NCI-H345 treated with DMSO at 0.1 percent for 48 hours (cell line): ENCODE data around the gene CAMKMT.
A peak's percentile ranks its signal among the peaks of the same experiment; 100 is the strongest.

ENCODE experiments used
- DNase-seq: peaks from one replicate; lab custom pipeline; 2025; ENCODE audit not compliant: unreplicated experiment; lab: John Stamatoyannopoulos, UW

The CAMKMT gene

DNA sequence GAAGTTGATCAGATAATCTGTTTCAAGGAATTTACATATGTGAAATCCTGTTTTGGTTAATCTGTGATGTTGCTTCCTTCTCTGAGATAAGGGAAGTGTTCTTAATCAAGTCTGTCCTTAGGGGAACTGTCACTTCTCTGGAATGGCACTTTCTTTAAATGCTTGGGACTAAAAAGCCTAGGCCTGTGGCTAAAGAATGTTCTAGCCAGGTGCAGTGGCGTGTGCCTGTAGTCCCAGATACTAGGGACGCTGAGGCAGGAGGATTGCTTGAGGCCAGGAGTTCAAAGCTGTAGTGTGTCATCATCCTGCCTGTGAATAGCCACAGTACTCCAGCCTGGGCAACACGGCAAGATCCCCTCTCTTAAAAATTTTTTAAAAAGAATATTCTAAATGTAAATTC is 362.2 kb downstream of the CAMKMT start:
- DNase-seq = no peak

DNA sequence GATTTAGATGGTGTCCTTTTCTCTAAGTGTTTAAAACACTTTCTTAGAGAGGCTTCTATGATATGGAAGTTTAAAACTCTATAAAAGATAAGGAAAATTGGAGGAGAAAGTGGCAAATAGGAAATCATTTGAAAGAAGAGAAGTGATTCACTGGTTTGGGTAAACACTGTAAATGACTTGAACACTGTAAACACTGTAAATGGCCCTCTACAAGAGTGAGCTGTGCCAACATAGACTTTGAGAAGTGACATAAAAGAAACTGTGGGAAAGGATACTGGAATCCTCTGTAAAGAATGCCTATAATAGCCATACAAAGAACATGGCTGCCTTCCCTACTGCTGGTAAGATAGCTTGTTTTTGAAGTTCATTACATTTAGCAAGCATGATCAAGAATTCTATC is 368.8 kb downstream of the CAMKMT start:
- DNase-seq = peak; percentile 1

DNA sequence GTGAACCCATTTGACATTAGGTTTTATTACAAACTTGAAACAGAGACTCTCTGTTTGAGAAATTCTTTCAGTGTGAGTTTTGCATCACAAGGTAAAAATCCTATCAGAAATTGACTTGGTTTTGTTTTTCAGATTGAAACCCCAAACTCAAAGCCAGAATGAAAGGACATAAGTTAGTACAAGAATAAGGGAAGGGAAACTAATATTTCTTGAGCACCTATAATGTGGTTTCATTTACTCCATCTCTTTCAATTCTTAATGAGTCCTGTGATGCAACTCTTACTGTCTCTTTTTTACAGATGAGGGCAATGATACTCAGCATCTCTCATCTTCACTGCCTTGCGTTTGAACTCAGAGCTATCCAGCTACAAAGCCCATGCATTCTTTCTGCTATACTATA is 369.8 kb downstream of the CAMKMT start:
- no peak for DNase-seq

DNA sequence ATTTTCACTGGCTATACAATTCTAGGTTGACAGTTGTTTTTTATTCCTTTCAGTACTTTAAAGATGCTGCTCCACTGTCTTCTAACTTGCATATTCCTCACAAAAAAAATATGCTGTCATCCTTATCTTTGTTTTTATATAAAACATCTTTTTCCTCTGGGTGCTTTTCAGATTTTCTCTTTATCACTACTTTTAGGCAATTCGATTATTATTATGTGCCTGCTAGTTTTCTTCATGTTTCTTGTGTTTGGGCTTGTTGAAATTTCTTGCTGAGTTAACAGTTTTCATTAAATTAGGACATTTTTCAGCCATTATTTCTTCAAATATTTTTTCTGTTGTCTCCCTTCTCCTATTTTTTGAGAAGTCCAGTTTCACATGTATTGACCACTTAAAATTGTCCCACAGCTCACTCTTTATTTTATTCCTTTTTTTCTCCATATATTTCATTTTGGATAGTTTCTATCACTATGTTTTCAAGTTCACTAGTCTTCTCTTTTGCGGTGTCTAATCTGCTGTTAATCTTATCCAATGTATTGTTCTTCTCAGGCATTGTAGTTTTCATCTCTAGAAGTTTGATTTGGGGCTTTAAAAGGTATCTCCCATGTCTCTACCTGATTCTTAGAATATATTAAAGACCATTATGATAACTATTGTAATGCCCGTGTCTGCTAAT is 374.7 kb downstream of the CAMKMT start:
- no peak for DNase-seq

DNA sequence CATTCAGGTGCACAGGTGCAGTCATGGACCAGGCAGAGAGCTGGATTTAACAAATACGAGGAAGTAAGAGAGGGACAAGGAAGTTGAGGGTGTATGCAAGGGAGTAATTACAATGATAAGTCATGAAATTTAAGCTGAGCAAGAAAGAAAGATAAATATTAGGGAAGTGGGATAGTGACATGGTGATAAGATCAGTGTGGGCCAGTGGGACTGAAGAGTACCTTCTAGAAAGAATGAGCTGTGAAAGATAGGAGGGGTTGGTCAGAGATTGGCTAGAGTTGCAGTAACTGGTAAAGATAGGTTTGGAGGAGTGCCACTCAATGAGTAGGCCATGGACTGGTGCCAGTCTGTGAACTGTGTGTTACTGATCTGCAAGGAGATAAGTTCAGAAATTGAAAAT is 378.9 kb downstream of the CAMKMT start:
- no peak for DNase-seq

DNA sequence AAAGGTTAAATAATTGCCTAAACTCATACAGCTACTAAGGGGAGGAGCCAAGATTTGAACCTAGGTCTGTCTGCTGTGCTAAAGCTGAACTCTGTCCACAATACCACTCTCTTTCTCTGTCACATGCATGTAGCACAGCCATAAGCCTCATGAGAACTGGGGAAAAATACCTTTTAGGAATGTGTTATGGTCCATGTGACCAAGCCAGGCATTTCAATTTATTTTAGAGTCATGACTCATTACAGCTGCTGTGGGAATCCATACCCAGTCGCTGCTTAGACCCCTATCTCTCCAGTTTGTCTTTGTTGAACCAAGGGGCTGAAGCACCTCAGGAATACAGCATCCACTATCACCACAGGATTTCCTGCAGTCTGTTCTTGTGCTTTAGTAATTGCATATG is 379.8 kb downstream of the CAMKMT start:
- DNase-seq = no peak

DNA sequence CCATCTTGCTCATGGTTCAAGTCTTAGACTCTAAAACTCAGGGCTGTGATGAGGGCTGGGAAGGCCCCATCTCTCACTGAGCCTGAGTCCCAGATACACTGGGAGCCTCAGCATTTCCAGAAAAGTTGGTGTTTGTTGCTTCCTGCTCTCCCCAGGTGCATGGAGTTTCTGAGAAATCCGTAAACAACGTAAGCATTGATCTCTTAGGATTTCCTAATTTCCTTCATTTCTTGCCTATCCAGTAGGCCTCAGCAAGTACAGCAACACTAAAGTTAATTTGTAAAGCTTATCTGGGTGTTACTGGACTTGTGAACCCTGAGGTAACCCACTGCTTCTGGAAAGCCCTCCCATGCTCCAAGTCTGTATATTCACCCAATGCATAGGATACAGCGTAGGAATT is 380.3 kb downstream of the CAMKMT start:
- DNase-seq = no peak

DNA sequence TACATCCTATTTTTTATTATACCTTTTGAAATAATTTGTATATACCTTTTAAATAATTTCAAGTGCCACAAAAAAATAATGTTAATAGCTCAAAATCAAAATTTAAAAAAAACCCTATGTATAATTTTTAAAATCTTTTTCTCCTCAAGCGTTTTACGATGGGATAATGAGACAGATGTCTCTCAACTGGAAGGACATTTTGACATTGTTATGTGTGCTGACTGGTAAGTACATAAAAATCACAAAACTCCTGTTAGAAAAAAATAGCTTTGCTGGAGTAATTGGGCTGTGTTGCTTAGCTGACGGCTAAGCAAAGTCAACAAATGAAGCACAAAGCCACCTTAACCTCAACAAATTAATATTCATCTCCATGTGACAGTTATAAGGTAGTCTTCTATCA is 381.7 kb downstream of the CAMKMT start:
- no peak for DNase-seq

DNA sequence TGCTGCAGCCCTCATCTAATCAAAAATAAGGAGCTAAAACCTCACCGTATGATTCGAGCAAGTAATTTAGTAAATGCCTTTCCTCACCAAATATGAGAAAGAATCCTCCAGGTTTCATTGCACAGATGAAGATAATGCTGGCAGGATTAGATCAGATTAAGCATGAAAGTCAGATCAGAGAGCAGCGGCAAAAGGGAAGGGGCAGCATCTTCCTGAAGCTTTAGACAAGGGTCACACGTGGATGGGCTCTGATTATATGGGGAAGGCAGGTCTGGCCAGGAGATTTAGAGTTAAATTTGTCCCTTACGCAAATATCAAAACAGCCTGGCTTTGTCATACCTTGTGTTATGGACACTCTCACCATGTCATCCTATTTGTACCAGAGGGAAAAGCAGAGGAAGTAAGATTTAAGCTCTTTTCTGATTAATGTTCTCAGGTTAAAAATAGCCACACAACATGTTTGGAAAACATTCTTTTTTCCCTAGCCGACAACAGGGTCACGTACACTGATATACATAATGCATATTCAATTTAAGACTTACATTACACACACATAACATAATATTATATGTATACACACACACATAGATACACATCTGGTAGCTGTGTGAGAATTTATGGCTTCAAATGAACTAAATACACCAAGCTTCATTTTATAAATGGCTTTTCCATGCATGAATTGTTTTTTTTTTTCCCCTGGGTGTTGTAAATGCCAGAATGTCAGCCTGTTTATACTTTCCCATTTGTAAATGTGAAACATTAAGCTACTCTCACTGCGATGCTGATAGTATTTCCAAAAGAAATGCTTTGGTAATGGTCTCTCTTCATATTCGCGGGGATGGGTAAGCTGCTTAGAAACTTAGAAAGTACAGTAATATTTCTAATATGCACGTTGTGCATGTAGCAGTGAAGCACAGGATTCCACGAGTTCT is 383.5 kb downstream of the CAMKMT start:
- DNase-seq = no peak

DNA sequence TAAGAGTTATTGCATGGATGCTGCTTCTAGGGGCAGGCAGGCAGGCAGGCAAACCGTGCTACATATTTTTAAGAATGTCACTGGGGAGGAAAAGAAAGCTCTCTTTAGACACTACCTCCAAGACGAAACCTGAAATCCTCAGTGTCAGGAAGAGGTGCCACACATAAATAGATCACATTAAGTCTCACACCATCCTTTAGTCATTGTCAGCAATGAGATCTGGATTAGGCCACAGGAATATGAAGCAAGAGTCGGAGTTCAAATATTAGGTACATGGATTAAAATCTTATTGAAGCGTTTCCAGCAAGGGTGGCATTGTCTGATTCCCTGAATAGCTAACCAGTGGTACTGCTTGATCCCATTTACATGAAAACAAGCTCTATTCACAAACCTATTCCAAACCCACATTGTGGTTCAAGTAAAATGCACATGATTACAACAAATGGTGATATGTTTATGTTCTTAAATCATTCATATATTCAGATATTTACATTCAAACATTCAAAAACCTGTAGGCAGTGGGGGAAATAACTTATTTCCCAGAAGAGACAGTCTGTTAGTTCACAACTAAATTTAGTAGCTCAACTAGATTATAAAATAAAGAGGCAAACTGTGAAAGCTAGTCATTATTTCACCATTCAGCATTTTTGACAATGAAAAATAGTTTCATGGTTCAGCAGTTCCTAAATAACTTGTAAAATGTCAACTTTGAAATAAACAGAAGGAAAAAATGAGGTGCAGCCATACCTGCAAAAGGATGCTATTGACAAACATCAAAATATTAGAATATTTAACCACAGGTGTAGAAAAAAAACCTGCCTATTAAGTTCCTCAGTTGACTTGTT is 384.4 kb downstream of the CAMKMT start:
- DNase-seq = no peak

DNA sequence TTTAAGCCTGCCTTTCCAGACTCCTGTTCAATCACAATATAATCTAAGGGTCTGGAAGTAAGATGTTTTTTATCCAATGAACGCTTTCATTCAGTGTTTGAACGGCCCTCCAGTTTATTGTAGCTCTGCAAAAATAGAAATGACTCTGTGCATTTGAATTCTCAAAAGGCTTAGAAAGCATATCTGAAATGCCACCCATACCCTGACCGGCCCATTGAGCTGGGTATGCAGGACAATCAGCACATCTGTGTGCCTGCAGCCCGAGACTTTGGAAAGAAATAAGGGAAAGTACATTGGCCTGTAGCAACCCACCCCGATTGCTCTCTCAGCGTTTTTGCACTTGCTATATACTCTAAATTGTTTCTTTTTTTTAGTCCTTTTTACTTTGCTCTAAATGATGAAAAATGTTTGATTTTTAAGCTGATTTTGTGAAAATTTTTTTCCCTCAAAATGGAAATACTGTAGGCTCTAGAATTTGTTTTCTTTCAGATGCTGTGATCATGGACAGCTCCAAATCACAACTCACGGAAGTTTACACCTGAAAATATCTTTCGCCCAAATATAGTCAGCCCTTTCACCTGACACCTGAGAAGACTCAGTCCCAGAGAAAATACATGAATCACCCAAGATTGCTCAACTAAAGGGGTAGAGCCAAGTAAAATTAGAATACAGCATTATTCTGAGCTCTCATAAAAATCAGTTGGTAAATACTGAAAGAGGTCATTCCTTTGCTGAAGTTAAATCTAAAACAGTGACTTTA is 385.3 kb downstream of the CAMKMT start:
- DNase-seq = no peak

DNA sequence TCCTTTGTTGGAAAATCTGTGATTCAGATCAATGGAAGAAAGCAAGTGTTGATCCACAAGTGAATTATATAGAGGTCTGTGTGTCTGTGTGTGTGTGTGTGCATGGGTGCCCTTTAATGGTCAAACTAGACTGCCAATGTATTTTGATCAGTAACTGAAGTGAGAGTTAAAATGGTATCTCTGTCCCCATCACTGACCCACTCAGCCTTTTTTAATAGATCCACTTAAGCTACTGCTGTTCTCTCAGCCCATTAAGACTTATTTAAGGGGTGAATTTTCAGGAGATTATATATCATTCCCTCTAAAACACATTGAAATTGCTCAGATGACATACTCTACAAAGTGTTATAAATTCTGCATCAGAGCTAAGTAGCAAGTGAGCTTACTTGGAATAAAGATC is 386.0 kb downstream of the CAMKMT start:
- no peak for DNase-seq

DNA sequence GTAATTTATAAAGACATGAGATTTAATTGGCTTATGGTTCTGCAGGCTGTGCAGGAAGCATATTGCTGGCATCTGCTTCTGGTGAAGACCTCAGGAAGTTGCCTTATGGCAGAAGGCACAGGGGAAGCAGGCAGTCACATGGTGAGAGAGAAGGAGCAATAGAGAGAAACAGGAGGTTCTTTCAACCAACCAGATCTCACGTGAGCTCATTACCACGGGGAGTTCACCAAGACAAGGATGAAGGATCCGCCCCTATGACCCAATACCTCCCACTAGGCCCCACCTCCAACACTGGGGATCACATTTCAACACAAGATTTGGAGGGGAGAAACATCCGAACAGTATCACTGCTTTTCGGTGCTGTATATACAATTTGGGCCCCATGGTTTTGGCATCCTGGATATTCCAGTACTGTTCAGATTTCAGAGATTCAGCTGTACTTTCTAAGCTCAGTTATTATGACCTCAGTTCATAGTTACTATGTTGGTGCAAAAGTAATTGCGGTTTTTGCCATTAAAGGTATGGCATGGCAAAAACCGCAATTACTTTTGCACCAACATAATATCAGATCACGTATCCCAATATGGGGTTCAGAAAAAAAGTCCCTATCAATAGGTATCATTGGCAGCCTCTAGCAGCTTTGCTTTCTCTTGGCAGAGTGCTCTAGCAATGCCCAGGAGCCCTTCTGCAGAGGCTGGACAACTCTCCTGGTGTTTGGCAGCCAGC is 390.2 kb downstream of the CAMKMT start:
- DNase-seq = no peak

DNA sequence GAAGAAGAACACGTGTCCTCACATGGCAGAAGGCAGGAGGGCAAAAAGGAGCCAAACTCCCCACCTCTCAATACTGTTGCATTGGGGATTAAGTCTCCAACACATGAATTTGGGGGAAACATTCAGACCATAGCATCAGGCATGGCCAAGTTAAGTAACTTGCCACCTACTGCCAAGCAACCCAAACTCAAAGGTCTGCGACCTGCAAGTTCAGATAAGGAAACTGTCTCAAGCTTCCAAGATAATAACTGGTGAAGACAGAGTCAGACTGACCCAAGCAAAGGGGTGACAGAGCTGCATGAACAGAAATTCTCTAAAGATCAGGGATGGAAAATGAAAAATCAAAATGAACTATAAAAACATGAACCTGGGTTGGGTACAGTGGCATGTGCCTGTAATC is 391.0 kb downstream of the CAMKMT start:
- DNase-seq = no peak

DNA sequence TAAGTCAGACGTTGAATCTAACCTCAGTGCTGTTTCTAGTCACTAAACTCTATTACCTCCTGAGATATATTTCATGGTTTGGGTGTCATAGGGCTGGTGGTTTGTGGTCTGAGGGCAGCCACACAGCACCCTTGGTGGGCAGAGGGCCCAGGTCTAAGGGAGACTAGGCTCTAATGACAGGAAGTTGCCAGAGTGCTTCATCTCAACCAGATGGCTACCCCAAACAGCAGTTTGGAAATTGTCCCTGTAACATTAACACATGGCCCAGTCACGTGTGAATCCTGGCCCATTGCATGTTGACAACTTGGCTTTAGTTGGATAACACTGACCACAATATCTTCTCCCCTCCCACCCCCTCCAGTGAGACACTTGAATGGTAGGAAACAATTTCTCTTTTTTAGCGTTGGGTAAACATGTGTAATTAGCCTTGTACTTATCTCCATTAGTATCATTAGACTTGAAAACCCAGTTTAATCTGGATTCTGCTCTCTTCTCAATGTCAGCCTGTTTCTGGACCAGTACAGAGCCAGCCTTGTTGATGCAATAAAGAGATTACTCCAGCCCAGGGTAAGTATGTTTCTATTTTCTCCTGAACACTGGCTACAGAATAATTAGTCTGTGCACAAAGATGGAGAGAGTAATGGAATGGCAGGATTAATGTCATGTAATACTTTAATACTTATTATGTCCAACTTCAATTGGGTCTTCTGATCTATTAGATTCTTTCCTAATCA is 392.0 kb downstream of the CAMKMT start:
- no peak for DNase-seq

DNA sequence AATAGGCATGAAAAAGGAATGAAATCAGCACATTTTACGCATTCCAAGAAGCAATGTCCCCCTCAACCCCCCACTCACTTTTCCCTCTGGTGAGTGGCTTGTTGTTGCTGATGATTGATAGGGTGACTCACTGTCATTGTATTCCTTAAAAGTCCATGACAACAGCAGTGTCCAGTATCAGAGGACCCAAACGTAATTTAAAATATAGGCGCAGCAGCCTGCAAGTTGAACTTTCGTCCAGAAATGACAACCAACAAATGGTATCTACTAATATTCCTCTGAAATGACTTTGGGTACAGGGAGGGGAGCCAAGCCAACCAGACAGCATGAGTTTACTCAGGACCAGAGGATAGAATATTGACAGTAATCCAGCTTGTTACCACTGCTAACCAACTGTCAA is 396.8 kb downstream of the CAMKMT start:
- no peak for DNase-seq

DNA sequence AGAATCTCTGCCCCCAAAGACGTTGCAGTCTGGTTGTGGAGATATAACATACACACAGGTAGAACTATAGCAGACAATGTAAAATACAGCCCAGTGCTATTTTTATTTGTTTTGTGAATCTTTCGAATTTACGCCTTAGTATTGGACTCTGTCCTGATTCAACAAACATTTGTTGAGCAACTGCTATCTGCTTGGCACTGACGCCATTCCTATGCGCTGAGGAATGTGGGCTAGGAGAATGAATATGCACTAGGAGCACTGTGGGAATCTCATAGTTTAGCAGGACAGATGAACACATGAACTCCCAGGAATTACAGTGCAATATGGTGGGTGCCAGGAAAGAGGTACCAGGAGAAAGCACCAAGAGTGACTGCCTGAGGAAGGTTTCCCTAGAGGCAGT is 398.1 kb downstream of the CAMKMT start:
- DNase-seq = no peak

DNA sequence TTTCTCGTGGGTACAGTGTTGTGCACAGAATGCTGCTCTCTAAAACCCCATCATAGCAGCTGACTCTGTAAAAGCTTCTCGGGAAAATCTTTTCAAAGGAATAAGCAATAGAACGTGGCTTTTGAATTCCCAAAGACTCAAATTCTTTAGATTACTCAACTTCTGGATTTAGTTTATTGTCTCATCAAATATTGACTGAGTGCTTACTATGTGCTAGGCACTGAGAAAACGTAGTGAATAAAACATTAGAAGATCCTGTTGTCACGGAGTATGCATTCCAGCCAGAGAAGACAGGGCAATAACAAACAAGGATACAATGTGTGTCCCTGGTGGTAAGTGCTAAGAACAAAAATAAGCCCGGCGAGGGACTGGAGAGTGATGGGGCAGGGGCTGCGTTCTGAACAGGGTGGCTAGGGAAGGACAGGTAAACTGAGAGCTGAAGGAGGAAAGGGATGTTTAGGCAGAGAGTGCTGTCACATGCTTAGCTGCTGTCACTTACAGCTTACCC is 401.6 kb downstream of the CAMKMT start:
- DNase-seq = no peak

DNA sequence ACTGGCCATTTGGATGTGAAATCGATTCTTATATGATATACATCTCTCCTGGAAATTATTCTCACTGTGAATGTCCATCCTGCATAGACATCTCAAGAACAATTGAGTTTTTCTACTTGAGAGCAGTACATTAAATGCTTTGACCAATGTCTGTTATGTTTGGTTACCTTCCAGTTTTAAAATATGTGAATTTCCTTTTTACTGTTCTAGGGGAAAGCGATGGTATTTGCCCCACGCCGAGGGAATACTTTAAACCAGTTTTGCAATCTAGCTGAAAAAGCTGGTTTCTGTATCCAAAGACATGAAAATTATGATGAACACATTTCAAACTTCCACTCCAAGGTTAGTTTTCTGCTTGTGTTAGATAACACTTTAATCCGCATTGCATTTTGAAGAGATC is 404.5 kb downstream of the CAMKMT start:
- DNase-seq = no peak
